Head of caudate nucleus (tissue), 42 donors: Measurements from ENCODE around the gene CLEC1A.

ENCODE experiments used
- DNase-seq, 42 donors: peaks; one replicate each; pipeline versions ENCODE4 v3.0.0 to v3.0.0-alpha.2; 2020 to 2021; ENCODE audit warnings: mixed read lengths in 7 of 42
- intact Hi-C: fragments of 100-400 bp; cut with DNase I; formaldehyde crosslinking; loops from one replicate; pipeline ENCODE4 v1.15.0; 2022

The CLEC1A gene, protein sequence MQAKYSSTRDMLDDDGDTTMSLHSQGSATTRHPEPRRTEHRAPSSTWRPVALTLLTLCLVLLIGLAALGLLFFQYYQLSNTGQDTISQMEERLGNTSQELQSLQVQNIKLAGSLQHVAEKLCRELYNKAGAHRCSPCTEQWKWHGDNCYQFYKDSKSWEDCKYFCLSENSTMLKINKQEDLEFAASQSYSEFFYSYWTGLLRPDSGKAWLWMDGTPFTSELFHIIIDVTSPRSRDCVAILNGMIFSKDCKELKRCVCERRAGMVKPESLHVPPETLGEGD

DNA sequence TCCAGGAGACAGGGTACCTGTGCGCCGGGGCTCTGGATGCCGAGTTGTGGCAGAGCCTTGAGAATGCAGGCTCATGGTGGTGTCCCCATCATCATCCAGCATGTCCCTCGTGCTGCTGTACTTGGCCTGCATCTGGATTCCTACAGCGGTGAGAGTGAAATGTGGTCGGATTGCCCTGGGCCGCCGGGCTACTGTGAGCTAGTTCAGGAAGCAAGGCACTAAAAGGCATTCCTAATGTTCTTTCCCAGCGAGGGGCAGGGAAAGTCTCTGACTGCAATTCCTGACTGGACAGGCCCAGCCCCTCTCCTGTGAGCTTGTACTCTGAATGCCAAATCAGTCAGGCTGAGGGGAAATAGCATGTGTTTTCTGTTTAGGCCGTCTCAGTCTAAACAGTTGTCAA is at the start of gene CLEC1A:
Gene CLEC1A (minus strand): TSS at position 195 of the 400 bp plus-strand sequence. CDS start 63 bp downstream, at position 132.
- no peak for DNase-seq
- intact Hi-C loops, result no loop called here

DNA sequence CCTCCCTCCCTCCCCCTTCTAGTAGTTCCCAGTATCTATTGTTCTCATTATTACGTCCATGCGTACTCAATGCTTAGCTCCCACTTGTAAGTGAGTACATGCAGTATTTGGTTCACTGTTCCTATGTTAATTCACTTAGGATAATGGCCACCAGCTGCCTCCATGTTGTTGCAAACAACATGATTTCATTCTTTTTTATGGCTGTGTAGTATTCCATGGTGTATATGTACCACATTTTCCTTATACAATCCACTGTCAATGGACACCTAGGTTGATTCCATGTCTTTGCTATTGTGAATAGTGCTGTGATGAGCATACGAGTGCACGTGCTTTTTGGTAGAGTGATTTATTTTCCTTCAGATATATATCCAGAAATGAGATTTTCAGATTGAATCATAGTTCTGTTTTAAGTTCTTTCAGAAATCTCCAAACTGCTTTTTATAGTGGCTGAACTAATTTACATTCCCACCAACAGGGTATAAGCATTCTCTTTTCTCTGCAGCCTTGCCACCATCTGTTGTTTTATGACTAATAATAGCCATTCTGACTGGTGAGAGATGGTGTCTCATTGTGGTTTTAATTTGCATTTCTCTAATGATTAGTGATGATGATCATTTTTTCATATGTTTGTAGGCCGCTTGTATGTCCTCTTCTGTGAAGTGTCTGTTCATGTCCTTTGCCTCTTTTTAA is 49.1 kb upstream of the CLEC1A start:
- intact Hi-C loops, result loop anchor here (10.0 kb wide), 1 partner anchor 103 kb away; no protein-coding TSS in a partner anchor
- DNase-seq, result no peak

- intact Hi-C loops, result loop anchor here (10.0 kb wide), 1 partner anchor 98 kb away; no protein-coding TSS in a partner anchor
- DNase-seq, result no peak
Measured at GRCh38 chr12:10142976-10143589, 44.3 kb upstream of the CLEC1A start.

- peak in 35 of 42 donors; percentile 25 to 79 (median 54) for DNase-seq
- intact Hi-C loops, result loop anchor here (10.0 kb wide), 1 partner anchor 95 kb away; no protein-coding TSS in a partner anchor
Measured at GRCh38 chr12:10140001-10140400, 41.2 kb upstream of the CLEC1A start.

- no peak for DNase-seq
- intact Hi-C loops, result loop anchor here (5.0 kb wide), 1 partner anchor 389 kb away; no protein-coding TSS in a partner anchor
Measured at GRCh38 chr12:10136637-10137205, 37.9 kb upstream of the CLEC1A start.

DNA sequence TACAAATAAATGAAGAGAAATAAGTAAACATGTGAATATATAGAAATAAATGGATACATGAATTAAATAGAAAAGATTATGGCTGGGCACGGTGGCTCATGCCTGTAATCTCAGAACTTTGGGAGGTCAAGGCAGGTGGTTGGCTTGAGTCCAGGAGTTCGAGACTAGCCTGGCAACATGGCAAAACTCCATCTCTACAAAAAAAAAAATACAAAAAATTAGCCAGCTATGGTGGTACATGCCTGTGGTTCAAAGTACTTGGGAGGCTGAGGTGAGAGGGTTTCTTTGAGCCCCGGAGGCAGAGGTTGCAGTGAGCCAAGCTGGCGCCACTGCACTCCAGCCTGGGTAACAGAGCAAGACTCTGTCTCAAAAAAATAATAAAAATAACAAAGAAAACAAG is 36.3 kb upstream of the CLEC1A start:
- no peak for DNase-seq
- intact Hi-C loops, result loop anchor here (5.0 kb wide), 1 partner anchor 388 kb away; no protein-coding TSS in a partner anchor

- no peak for DNase-seq
- intact Hi-C loops, result no loop called here
Measured at GRCh38 chr12:10132850-10133370, 34.1 kb upstream of the CLEC1A start.

- no peak for DNase-seq
- intact Hi-C loops, result no loop called here
Measured at GRCh38 chr12:10131111-10131690, 32.4 kb upstream of the CLEC1A start.

- intact Hi-C loops, result no loop called here
- DNase-seq, result no peak
Measured at GRCh38 chr12:10130042-10130441, 31.3 kb upstream of the CLEC1A start, which contains the start of gene CLEC7A. Gene CLEC7A (minus strand): TSS chr12:10130199. CDS start chr12:10130082, 117 bp downstream.

GRCh38 chr12:10128687-10129086 is 29.9 kb upstream of the CLEC1A start:
- peak in 1 of 42 donors; percentile 10 for DNase-seq

DNA sequence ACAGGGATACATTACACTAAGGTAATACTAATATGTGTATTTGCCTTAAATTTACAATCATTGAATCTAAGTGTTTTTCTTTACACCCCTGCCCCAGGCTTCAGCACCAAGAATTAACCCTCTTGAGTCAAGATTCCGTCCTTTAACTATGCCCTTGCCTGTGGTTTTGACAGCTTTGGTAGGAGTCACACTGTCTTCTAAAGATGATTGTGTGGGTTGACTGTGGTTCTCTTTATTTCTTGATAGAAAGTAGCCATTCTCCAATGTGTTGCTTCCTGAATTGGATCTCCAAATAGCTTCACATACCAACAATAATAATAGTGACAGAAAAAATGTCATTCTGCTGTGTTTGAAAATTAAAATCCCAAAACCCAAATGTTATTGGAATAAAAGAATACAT is 27.6 kb upstream of the CLEC1A start:
- DNase-seq, result no peak
- intact Hi-C loops, result no loop called here

More at GRCh38 chr12:10128687-10129086, 29.9 kb upstream of the CLEC1A start:
- intact Hi-C loops, result no loop called here

DNA sequence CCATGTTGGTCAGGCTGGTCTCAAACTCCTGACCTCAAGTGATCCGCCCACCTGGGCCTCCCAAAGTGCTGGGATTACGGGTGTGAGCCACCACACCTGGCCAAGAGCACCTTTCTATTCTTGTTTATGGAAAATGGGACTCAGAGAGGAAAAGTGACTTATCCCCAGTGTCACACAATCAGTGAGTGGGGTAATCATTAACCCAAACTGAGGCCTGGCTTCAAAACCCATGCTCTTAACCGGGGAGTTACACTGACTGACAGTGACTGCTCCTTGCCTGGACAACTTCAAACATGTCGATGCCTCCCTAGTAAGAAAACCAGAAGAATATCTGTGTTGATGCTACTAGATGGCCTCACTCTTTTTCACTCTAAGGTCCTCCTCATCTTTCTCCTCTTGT is 23.9 kb upstream of the CLEC1A start:
- no peak for DNase-seq
- intact Hi-C loops, result no loop called here

DNA sequence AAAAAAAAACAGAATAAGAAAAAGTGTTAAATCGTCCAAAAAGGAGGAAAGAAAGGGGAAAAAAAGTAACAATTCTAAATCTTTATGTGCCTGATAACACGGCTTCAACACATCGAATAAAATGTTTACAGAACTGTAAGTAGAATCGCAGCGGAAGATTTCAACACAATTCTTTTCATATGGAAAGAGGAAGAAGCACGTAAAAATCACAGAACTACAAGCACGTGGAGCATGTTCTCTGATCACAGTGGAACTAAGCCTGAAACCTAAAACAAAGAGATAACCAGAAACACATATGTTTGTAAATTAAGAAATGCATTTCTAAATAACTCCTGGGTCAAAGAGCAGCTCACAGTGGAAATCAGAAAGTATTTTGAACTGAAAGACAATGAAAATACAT is 22.5 kb upstream of the CLEC1A start:
- no peak for DNase-seq
- intact Hi-C loops, result no loop called here

DNA sequence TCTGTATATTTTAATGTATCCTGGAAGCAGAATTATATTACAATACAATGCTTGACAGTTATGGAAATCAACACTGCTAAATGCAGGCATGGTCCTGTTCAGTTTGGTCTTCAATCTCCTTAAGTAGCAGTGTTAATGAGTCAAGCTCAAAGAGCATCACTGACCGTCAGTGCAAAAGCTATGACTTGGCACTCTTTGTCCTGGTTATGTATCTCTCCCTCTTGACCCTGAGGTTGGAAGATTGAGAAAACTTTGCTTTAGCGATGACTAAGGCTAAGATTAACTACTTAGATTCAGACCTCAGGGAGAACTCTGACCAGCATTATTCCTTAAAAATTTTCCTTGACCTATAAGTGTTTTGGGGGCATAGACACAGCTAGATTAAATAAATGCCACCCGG is 20.3 kb upstream of the CLEC1A start:
- intact Hi-C loops, result no loop called here
- no peak for DNase-seq

DNA sequence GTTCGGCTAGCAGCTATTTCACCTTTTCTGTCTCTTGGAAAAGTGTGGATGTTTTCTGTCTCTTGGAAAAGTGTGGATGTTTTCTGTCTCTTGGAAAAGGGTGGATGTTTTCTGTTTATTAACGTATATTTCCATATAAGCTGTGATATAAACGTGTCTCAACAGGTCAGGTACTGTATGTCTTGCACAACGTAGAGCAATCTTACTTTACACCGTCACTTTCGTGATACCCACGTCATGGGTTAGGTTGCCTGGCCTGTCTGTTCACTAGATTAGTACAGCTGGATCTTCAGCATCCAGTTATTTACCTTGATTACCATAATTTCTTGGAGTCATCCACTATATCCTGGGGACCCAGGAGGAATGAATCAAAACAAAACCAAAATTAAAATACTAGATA is 17.1 kb upstream of the CLEC1A start:
- DNase-seq, result no peak
- intact Hi-C loops, result no loop called here

GRCh38 chr12:10115311-10115710 is 16.5 kb upstream of the CLEC1A start:
- intact Hi-C loops, result no loop called here
- no peak for DNase-seq

DNA sequence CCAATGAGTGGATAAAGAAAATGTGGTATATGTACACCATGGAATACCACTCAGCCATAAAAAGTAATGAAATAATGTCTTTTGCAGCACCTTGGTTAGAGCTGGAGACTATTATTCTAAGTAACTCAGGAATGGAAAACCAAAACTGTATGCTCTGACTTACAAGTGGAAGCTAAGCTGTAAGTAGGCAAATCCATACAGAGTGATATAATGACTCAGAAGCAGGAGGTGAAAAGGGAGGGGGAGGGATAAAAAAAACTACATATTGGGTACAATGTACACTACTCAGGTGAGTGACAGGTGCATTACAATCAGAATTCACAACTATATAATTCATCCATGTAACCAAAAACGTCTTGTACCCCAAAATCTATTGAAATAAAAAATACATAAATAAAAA is 15.1 kb upstream of the CLEC1A start:
- intact Hi-C loops, result no loop called here
- no peak for DNase-seq

GRCh38 chr12:10113075-10113474 is 14.3 kb upstream of the CLEC1A start:
- no peak for DNase-seq
- intact Hi-C loops, result no loop called here

DNA sequence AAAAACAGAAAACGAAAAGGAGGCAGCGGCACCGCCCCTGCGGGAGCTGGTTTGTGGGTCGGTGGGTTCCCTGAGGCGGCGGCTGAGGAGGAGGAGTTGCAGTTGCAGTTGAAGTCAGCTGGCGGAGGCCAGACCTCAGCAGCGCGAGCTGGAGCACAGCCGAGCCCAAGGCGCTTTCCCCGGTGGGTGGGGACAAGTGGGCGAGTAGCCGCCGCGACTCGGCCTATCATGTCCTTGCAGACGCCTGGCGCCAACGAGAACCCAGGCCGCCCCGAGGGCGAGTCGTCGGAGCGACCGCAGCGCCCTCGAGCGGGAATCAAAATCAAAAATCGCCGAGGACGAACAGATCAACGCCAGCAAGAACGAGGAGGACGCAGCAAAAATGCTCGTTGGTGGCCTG is 12.7 kb upstream of the CLEC1A start:
- intact Hi-C loops, result no loop called here
- no peak for DNase-seq
